ENCODE measurements around the gene BRWD1.

BRWD1 gene

GRCh38 chr21:39313571-39314142 is at the start of gene BRWD1:
Gene BRWD1 (minus strand): TSS chr21:39313632. CDS start chr21:39313491, 141 bp downstream.
- peak; percentile 86 for DNase-seq (ENCODE audit: low spot score)

GRCh38 chr21:39362733-39363132 is 49.3 kb upstream of the BRWD1 start:
- DNase-seq (ENCODE audit: low spot score) = no peak

- no peak for DNase-seq (ENCODE audit: low spot score)
These were observed 46.0 kb upstream of the BRWD1 start for GRCh38 chr21:39359382-39359781.

GRCh38 chr21:39353295-39353694 is 39.9 kb upstream of the BRWD1 start:
- no peak for DNase-seq (ENCODE audit: low spot score)

- no peak for DNase-seq (ENCODE audit: low spot score)
These were observed 36.9 kb upstream of the BRWD1 start for GRCh38 chr21:39350094-39351005.

- peak; percentile 97 for DNase-seq (ENCODE audit: low spot score)
These were observed 36.0 kb upstream of the BRWD1 start for GRCh38 chr21:39349211-39350093.

- DNase-seq (ENCODE audit: low spot score) = peak; percentile 91
These were observed 35.2 kb upstream of the BRWD1 start, which contains the start of gene HMGN1 for GRCh38 chr21:39348355-39349210. Gene HMGN1 (minus strand): TSS chr21:39349088. CDS start chr21:39348917, 171 bp downstream.

GRCh38 chr21:39348040-39348354 is 34.6 kb upstream of the BRWD1 start:
- DNase-seq (ENCODE audit: low spot score) = peak; percentile 63

- no peak for DNase-seq (ENCODE audit: low spot score)
These were observed 34.1 kb upstream of the BRWD1 start for GRCh38 chr21:39347537-39347936.

- no peak for DNase-seq (ENCODE audit: low spot score)
These were observed 33.4 kb upstream of the BRWD1 start for GRCh38 chr21:39346671-39347331.

GRCh38 chr21:39346206-39346605 is 32.8 kb upstream of the BRWD1 start:
- DNase-seq (ENCODE audit: low spot score) = no peak

- no peak for DNase-seq (ENCODE audit: low spot score)
These were observed 32.0 kb upstream of the BRWD1 start for GRCh38 chr21:39345440-39345839.

GRCh38 chr21:39344848-39345247 is 31.4 kb upstream of the BRWD1 start:
- no peak for DNase-seq (ENCODE audit: low spot score)

GRCh38 chr21:39341249-39341923 is 28.0 kb upstream of the BRWD1 start:
- DNase-seq (ENCODE audit: low spot score) = no peak

- DNase-seq (ENCODE audit: low spot score) = no peak
These were observed 27.3 kb upstream of the BRWD1 start for GRCh38 chr21:39340687-39341086.

GRCh38 chr21:39339231-39339630 is 25.8 kb upstream of the BRWD1 start:
- no peak for DNase-seq (ENCODE audit: low spot score)

GRCh38 chr21:39336457-39337008 is 23.1 kb upstream of the BRWD1 start:
- DNase-seq (ENCODE audit: low spot score) = no peak

- DNase-seq (ENCODE audit: low spot score) = no peak
These were observed 21.2 kb upstream of the BRWD1 start for GRCh38 chr21:39334611-39335010.

- no peak for DNase-seq (ENCODE audit: low spot score)
These were observed 18.7 kb upstream of the BRWD1 start for GRCh38 chr21:39332175-39332574.

GRCh38 chr21:39330001-39330400 is 16.6 kb upstream of the BRWD1 start:
- DNase-seq (ENCODE audit: low spot score) = no peak
